Measurements from ENCODE around the gene RND2.

The RND2 gene

DNA sequence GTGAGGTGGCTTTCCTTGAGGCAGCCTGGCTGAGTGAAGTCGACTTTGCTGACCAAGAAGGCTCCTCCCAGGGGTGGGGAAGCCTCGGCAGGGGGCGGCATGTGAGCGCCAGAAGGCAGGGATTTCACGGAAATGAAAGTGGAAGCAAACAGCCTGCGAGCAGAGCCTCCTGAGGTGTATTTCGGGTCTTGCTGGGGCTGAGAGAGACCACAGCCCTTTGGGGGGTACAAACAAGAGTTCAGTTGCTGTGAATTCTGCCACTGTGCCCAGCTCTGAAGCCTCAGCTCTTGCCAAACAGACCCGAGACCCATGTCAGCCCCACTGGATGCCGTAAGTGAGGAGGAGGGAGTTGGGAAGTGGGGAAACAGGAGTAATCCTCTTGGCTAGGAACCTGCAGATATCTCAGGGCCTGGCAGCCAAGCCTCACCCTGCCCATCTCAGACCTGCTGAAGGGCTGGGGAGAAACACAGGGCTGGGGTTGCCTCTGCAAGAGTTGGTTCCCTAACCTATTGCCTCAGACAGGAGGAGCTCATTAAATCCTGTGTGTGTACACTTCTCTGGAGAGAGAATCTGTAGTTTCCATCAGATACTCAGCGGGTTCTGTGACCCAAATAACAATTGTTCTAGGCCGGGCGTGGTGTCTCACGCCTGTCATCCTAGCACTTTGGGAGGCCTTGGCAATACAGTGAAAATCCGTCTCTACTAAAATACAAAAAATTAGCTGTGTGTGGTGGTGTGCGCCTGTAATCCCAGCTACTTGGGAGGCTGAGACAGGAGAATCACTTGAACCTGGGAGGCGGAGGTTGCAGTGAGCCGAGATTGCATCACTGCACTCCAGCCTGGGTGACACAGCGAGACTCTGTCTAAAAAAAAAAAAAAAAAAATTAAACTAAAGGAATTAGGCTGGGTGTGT, 18.1 kb upstream of the RND2 start, which contains the start of gene IFI35:
Gene IFI35 (plus strand): TSS at position 146 of the 913 bp plus-strand sequence. CDS start 164 bp downstream, at position 310.
- DNase-seq: peak; percentile 92

DNA sequence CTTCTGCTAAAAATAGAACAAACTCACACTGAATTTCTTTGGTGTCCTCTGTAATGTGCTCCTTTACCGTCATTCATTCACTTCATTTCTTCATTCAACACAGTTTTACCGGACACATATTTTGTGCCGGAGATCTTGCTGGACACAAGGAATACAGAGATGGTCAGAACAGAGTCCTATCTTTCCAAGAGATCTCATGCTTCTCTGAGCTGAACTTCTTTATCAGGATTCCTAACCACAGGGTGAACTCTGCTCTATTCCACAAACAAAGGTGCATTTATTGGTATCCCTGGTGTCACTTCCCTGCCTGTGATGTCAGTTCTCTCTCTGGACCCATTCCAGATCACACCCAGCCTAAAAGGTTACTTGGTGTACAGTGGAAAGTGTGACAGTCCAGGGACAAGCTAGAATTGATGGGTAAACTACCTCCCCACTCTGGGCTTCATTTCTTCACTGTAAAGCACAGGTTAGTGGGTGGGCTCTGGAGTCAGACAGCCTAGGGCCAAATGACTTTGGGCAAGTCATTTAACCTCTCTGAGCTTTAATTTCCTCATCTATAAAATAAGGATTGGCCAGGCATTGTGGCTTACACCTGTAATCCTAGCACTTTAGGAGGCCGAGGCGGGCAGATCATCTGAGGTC, 14.2 kb upstream of the RND2 start:
- no peak for DNase-seq

DNA sequence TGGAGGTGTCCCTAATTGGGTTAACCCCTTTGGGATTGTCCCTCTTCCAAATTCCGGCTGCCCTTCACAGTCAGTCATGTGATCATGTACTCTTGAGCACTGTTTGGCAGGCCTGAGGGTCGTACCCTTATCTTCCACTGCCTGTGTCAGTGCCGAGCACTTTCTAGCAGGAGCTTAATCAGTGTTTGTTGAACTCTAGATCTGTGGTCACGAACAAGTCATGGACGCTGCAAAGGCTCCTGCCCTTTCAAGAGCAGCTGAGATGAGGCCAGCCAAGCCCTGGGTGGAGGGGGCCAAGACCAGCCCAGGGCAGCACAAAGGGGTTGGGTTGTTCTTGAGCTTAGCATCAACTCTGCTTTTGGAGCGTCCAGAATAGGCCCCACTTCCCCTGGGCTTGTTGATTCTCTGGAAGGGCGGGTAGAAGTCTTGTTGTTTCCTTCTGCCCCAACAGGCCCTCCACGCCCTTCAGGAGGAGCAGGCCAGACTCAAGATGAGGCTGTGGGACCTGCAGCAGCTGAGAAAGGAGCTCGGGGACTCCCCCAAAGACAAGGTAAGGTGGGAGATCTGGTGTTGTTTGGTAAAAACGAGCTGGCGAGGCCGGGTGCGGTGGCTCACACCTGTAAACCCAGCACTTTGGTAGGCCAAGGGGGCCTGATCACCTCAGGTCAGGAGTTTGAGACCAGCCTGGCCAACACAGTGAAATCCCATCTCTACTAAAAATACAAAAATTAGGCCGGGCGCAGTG, 13.1 kb upstream of the RND2 start:
- DNase-seq: no peak

DNA sequence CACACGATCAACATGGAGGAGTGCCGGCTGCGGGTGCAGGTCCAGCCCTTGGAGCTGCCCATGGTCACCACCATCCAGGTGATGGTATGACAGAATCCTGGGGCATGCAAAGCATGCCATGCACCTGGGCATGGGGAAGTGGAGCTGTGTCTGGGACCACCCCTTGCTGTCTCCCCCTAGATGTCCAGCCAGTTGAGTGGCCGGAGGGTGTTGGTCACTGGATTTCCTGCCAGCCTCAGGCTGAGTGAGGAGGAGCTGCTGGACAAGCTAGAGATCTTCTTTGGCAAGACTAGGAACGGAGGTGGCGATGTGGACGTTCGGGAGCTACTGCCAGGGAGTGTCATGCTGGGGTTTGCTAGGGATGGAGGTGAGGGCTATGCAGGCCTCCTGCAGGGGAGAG, 11.7 kb upstream of the RND2 start:
- DNase-seq: no peak

DNA sequence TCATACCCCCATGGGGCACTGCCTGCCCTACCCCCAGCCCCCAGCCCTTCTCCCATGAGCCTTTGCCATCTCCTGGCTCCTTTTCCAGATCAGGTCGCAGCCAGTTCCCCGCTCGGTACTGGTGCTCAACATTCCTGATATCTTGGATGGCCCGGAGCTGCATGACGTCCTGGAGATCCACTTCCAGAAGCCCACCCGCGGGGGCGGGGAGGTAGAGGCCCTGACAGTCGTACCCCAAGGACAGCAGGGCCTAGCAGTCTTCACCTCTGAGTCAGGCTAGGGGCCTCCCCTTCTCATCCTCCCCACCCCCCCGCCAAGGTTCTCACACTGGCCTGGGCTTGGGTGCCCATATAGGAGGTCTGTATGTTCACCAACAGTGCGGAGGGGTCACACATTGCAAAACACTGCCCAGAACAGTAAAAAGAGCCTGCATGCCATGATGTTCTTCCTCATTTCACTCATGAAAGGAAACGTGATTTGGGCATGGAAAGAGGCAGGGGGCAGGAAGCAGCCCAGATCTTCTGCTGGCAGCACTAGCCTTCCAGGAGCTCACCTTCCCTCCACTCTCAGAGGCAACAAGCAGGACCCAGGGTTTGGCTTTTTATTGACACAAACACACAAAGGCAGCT, 10.9 kb upstream of the RND2 start:
- no peak for DNase-seq

DNA sequence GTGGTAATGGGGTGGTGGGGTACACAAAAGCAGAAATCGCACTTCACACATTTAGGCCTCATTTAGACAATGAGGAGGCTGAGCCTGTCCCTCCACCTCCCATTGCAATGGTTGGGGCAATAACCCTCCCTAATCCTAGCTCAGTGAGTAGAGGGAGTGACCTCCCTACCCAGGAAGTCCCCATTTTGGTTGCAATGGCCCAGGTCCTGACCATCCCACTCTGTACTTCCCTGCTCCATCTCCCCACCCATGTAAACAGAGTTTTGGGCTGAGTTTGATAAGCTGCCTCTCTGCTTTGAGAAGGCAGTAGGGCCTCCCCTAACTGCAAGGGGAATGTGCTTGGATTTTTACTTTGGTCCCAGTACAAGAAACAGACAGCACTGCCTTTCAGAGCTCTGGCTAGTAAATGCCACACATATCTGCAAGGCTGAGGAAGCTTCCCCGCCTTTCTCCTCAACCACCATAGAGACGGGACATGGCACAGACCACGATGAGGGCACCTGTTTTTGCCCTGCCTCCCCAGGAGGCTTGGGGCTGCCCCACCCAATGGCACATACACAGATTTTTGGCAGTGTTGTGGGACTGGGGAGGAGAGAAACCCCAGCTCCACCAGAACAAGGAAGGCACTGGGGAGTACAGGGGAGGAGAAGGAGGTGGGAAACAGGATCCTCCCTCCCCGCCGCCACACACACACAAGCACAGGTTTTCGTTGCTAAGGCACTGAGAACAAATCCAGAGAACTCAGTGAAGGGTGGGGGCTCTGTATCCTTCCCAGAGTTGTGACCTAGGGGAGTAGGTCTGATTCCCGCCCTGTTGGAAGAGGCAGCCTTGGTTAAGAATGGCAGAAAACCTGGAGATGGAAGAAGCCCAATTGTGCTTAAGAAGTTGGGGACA, 10.1 kb upstream of the RND2 start:
- no peak for DNase-seq

DNA sequence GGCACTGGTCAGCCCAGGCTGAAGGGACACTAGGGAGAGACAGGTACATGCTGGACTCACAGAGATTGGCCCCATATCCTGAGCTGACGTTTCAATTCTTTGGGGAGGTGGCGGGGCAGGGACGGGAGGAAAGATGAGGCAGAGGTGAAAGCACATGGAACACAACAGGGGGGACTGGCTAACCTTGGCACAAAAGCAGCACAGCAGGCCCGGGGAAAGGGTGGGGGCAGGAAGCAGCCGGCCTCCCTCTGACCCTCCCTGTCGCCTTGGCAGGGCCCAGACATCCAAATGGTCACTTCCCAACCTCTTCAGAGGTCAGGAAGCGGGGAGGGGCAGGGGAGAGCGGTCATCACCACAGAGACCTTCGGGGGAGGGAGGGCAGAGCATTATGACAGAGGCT, 9.5 kb upstream of the RND2 start:
- DNase-seq: no peak

DNA sequence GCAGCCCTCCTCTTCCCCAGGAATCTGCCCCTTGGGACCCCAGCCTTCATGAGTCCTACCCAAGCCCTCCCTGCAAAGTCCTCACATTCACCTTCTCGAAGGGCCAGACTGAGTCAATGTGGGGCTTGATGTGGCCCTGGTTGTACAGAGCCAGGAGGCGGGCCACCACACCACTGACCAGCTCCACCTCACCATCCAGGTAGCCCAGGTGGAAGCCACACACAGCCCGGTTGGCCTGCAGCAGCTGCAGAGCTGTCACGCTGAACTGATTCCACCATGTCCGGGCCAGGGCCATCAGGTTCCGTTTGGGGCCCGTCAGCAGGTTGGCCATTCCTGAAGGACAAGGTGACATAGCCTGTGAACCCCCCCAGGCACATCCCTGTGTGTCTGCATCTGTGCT, 8.8 kb upstream of the RND2 start:
- no peak for DNase-seq

DNA sequence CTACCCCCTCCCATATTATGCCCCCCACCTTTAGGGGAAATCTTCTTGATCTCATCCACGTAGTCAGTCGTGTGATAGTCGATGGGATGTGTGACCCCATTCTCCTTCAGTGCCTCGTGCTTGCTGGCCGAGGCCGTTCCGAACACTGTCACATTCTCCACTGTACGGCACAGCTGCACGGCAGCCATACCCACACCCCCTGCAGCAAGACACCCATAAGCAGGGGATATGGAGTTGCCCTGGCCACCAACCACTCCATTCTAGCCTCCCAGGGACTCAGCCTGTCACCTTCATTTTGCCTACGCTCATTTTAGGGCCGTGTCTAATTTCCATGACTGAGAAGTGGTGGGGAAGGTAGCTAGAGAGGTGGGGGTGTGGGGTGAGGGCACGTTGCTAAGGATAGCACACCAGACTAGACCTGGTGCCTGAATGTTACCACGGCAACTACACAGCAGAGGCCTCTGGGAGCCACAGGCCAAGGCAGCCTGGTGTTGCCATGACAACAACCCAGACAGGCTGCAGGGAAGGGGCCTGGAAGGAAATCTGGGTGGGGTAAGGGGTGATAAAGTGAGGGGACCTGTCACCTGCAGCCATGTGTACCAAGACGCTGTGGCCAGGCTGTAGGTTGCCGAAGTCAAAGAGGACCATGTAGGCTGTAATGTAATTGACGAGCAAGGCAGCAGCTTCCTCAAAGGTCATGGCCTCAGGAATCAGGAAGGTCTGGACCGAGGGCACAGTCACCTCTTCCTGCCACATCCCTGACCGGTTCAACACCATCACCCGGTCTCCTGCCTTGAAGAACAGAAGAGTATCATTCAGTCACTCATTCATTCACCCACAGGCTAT, 6.8 kb upstream of the RND2 start:
- DNase-seq: peak; percentile 38

DNA sequence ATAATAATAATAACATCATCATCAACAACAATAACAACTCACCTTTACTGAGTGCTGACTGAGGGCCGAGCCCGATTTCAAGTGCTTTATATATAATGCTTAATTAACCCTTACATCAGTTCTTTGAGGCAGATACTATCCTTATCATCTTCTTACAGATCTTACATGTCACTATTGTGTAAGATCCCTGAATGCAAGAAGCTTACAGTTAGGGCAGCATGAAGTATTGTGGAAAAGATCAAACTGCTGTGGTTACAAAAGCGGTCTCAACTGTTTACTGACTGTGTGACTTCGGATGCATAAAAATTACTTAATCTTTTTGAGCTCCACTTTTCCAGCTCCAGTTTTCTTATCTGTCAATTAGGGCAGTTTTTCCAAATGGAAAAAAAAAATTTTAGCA, 6.1 kb upstream of the RND2 start:
- no peak for DNase-seq

DNA sequence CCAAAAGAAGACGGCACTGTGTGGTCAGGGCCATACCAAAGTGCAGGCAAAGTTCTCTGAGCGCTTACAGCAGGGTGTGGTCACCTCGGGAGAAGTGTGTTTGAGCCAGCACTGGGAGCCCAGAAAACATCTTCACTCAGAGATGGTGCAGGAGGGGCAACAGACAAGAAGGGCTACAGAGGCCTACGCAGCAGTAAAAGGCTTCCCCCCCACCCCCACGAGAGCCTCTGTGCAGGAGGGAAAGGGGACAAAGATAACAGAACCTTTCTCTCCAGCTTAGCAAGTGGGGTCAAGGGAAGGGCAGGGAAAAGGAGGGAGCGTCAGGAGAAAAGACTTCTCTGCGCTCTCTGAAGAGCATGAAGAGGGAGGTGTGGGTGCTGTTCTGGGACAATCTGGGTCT, 5.6 kb upstream of the RND2 start:
- no peak for DNase-seq

DNA sequence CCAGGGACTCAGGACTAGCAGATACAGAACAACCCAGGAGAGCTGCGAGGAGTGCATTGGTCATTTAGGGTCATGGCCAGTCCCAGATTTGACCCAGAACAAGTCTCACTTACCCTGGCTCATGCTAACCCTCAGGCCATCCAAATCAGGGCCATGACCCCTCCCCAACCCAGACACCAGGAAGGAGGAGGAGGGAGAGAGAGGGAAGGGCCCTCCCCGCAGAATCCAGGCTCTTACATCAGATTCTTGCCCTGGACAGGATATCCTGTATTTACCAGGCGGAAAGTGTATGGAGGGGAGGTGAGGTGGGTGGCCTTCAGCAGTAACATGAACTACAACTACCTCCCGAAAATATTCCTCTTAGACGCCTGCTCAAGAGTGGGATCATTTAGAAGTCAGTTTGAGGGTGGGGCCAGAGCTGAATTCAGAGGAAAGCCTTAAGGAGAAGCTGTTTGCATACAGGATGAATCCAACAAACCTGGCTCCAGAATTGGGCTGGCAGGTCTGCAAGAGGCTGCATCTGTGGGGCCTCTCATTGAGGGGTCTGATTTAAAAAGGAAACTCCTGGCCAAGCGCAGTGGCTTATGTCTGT, 4.9 kb upstream of the RND2 start:
- DNase-seq: no peak

DNA sequence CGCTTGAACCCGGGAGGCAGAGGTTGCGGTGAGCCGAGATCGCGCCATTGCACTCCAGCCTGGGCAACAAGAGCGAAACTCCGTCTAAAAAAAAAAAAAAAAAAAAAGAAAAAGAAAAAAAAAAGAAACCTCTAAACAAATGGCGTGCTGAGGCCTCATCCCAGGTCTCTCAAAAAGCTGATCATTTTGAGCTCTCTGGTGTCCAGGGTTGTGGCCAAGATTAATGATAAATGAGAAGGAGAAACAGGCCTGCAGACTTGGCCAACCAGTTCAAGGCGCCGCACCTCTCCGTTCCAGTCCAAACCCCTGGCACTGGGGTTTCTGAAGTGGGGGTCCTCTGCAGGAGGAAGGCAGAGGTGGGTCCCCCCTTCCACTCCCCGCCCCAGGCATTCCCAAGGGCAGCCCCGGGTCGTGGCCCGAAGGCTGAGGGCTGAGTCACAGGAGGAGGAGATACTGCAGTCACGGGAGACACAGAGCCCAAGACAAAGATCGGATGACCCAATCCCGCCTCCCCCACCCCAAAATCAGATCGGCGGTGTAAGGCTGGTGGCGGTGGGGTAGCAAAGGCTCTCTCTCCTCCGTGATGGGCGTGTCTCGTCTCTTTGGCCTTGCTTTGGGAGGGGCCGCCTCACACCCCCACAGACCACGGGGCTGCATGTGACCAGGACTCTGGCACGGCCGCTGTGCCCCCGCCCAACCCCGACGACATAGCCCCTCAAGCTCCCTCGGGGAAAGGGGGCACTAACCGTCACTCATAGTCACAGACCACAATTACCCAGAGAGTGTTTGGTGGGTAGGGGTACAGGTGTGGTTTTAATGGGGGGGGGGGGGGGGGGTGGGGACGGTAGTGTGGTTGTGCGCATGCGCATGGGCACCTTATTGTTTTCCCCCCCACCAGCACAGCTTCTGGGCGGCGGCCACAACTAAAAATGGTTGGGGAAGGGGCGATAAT, 4.0 kb upstream of the RND2 start:
- DNase-seq: no peak

DNA sequence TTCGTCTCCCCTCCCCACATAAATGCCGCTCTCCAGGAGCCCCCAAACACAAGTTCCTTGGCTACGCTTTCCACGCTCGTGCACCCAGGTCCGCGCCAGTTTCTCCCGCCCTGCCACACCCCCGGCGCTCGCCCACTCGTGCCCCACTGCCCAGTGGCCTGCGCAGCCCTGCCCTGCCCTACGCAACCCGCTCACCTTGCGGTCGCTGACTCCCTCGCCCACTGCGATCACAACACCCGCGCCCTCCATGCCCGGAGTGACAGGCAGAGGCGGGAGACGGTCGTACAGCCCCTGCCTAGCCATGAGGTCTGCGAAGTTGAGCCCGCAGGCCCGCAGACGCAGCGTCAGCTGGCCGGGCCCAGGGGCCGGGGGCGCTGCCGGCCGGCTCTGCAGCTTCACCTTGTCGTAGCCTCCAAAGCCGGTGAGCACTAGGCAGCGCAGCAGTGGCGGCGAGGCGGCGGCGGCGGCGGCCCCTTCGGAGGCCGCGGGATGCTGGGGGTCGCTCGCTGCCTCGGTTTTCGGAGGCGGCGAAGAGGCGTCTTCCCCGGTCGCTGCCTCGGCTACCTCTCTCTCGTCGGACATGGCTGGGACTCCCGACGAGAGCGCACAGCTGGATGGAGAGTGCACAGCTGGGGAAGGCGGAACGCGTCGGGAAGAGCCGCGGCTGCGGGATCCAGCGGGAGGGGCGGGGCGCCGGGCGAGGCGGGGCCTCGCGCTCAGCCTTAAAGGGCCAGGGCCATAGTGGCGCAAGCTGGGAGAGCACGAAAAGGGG, 3.1 kb upstream of the RND2 start, which contains the start of gene VAT1:
Gene VAT1 (minus strand): TSS at position 645 of the 772 bp plus-strand sequence. CDS start 63 bp downstream, at position 582.
- DNase-seq: peak; percentile 82

DNA sequence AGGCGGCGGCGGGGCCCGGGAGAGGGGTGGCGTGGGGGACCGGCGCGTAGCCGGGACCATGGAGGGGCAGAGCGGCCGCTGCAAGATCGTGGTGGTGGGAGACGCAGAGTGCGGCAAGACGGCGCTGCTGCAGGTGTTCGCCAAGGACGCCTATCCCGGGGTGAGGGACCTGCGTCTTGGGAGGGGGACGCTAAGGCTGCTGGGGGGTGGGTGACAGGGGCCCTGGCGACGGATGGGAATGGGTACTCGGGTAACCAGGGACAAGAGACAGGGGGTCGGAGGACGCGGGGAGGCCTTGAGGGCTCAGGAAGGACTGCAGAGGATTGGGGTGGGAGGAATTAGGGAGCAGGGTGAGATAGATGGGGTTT, 243 bp downstream of the RND2 start:
- DNase-seq: no peak

DNA sequence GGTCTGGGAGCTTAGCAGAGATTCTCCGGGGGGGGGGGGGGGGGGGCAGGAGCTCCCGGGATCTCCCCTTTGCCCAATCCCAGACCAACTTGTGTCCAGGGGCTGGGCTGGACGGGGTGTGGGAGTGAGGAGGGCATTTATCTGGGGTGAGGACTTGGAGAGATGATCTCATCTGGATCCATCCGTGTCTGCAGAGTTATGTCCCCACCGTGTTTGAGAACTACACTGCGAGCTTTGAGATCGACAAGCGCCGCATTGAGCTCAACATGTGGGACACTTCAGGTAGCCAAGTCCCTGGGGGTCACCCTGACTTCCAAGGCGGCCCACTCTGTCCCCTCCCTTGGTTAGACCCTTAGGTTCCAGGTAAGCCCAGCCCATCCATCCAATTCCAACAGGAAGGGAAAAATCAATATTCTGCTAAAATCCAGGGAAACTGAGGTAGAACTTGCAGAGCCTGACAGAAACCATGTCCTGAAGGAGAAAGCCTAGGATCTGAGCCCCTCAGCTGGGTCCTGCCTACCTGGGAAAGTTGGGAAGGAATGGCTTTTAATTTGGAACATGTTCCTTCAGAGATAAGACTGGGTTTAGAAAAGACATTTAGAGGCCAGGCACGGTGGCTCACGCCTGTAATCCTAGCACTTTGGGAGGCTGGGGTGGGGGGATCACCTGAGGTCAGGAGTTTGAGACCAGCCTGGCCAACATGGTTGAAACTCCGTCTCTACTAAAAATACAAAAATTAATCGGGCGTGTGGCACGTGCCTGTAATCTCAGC, 921 bp downstream of the RND2 start:
- no peak for DNase-seq

DNA sequence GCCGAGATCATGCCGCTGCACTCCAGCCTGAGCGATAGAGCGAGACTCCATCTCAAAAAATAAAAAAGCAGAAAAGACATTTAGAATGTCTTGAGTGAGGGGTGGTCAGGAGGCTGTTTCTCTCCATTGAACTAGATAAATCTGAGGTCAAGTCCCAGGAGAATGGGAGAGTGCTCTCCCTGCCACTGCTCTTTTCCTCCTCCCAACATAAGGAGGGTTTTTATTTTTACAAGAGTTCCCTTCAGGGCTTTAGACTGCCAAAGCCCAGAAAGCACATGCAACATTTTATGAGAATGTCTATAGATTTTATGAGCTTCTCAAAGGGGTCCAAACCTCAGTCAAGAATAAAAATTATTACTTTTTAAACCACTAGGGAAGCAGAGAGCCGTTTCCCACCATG, 1.6 kb downstream of the RND2 start:
- DNase-seq: no peak
